K562 (cell line): ENCODE measurements around the gene GTPBP1. TPM values are rescaled to one million over a fixed set of nuclear protein-coding genes. Genes with fewer than 3 reads are reported as not detected.

Source experiments
- KAT8 ChIP-seq: fragments of 450-650 bp; IDR thresholded peaks from 2 replicates; pipeline ENCODE4 v1.6.1; 2016; ENCODE audit warnings: low read depth, mild to moderate bottlenecking
- MCM5 ChIP-seq: fragments of 450-650 bp; IDR thresholded peaks from 2 replicates; pipeline ENCODE4 v1.6.1; 2016; ENCODE audit warnings: low read depth
- PCBP1 ChIP-seq: fragments of 200-400 bp; formaldehyde crosslinking; IDR thresholded peaks from 2 replicates; pipeline ENCODE4 v1.6.1; 2018; ENCODE audit warnings: mild to moderate bottlenecking, low read depth, low read length; ENCODE audit not compliant: poor library complexity, severe bottlenecking
- SAP30 ChIP-seq: fragments of 200-600 bp; sonication (generic); IDR thresholded peaks from 2 replicates; pipeline ENCODE4 v1.6.1; 2012; ENCODE audit warnings: borderline replicate concordance, low read depth, mild to moderate bottlenecking, moderate library complexity, low read length, control low read depth, inconsistent platforms; ENCODE audit not compliant: insufficient read depth, poor library complexity, severe bottlenecking
- TCFL5 ChIP-seq: fragments of 250-450 bp; sonication (Bioruptor Pico); conservative IDR thresholded peaks from 2 replicates; pipeline ENCODE4 v1.6.1; 2021; ENCODE audit warnings: mild to moderate bottlenecking, moderate library complexity, matching md5 sums
- TOE1 ChIP-seq, 2 experiments: fragments of 450-650 bp in 1 of 2; sonication (generic) in 1 of 2; formaldehyde crosslinking in 1 of 2; IDR thresholded peaks; 2 replicates each; pipeline versions ENCODE4 v1.7.1 to v1.8.0; 2016 to 2022; ENCODE audit warnings: borderline replicate concordance in 2 of 2, mild to moderate bottlenecking in 2 of 2, antibody characterized with exemption in 1 of 2, inconsistent platforms in 1 of 2, low read depth in 1 of 2, missing genetic modification reagents in 1 of 2, moderate library complexity in 1 of 2
- ZSCAN29 ChIP-seq: fragments of 450-650 bp; IDR thresholded peaks from 2 replicates; pipeline ENCODE4 v1.6.1; 2017
- polyA plus RNA-seq, 8 experiments: library from polyadenylated mRNA; depleted of rRNA in 4 of 8; stranded (reverse) in 5 of 8; unstranded in 3 of 8; fragments of >200 nt; fragmentation: Nextera tagmentation in 2 of 8; fragmentation: Illumina TruSeq in 1 of 8; extraction: Ambion mirVana in 2 of 8; extraction: Trizol in 1 of 8; gene quantifications; 2 replicates each; pipeline versions ENCODE4 v1.2.1 to v1.2.3, GENCODE V29; 2011 to 2014; ENCODE audit warnings: inconsistent platforms in 1 of 8, missing spikeins in 1 of 8
- total RNA-seq, 7 experiments: library from RNA; depleted of rRNA in 6 of 7; stranded (reverse); fragments of >200 nt in 6 of 7; fragmentation: Illumina TruSeq in 2 of 7; extraction: Trizol in 2 of 7; gene quantifications; 2 replicates each; pipeline versions ENCODE4 v1.2.1 to v1.2.3, GENCODE V29; 2011 to 2021; ENCODE audit warnings: low replicate concordance in 1 of 7
- TF ChIP-seq, protein P1 (sequence below): sonication (generic); formaldehyde crosslinking; IDR thresholded peaks from 2 replicates; pipeline ENCODE4 v1.8.0; 2022; ENCODE audit warnings: mild to moderate bottlenecking, missing genetic modification reagents
- TF ChIP-seq, protein P2 (sequence below): fragments of 250-450 bp; sonication (Bioruptor Pico); IDR thresholded peaks from 2 replicates; pipeline ENCODE4 v1.4.0; 2020; ENCODE audit warnings: borderline replicate concordance
- TF ChIP-seq, protein P3 (sequence below): fragments of 450-650 bp; IDR thresholded peaks from 2 replicates; pipeline ENCODE4 v1.6.1; 2018; ENCODE audit warnings: mild to moderate bottlenecking, low read depth; ENCODE audit not compliant: partially characterized antibody
- TF ChIP-seq, protein P4 (sequence below), 2 experiments: IDR thresholded peaks; 2 replicates each; pipeline ENCODE4 v1.6.1; 2011; ENCODE audit warnings: borderline replicate concordance in 1 of 2, control low read depth in 1 of 2, low read depth in 1 of 2, low read length in 1 of 2, mild to moderate bottlenecking in 1 of 2, mixed read lengths in 1 of 2, moderate library complexity in 1 of 2; ENCODE audit not compliant: insufficient read depth in 1 of 2, insufficient read length in 1 of 2, poor library complexity in 1 of 2, severe bottlenecking in 1 of 2; ENCODE audit errors: extremely low read depth in 1 of 2
- TF ChIP-seq, protein P5 (sequence below): fragments of 200-800 bp; sonication (Bioruptor generic); IDR thresholded peaks from 2 replicates; pipeline ENCODE4 v1.6.1; 2016; ENCODE audit warnings: missing genetic modification characterization, missing compliant biosample characterization

The GTPBP1 gene
- total and polyA plus RNA-seq, 9 of the 15 experiments (the other 6 are each of a cell fraction or from before 2014, with no cell fraction given): 0.83 to 53.2 (median 23.3) TPM

DNA sequence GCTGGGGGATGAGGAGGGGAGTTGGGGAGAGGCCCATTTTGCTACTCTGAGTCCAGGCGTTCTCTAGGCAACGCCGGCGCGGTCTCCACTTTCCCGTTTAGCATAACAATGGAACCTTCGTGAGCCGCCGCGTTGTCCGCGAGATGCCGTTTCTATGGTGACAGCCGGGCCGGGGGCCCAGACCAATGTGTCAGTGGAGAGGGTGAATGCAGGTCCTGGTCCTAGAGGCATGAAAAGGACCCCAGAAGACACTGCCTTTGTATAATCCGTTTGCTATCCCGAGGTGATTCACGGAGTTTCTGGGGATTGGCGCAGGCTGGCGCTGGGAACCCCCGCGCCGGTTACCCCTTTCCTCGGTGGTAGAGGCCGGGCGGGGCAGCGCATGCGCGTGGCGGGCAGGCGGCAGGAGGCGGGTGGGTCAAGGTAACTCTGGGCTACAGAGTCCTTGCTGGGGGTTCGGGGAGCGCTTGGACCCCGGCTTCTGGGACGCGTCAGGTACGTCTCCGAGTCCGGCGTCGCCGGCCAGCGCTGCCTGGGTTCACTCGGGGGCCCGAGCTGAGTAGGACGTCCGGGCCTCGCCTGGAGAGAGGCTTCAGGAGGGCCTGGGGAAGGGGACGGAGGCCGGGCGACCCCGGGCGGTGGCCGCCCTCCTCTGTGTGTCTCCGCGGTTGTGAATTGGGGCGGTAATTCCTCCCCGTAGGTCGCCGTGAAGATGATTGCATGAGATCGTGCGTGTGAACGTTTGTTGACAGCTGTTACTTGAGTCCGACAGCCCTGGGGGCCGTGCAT, 49.3 kb upstream of the GTPBP1 start, which contains the start of the genes CBY1 and FAM227A (continued):
- TF ChIP-seq SAP30: no peak
- TF ChIP-seq KAT8: no peak
- no peak for TF ChIP-seq TCFL5 (CRISPR knock-in tag)
- TF ChIP-seq, protein P1, sequence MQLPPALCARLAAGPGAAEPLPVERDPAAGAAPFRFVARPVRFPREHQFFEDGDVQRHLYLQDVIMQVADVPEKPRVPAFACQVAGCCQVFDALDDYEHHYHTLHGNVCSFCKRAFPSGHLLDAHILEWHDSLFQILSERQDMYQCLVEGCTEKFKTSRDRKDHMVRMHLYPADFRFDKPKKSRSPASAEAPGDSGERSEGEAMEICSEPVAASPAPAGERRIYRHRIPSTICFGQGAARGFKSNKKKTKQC (CRISPR knock-in tag): no peak
- TF ChIP-seq, protein P2, sequence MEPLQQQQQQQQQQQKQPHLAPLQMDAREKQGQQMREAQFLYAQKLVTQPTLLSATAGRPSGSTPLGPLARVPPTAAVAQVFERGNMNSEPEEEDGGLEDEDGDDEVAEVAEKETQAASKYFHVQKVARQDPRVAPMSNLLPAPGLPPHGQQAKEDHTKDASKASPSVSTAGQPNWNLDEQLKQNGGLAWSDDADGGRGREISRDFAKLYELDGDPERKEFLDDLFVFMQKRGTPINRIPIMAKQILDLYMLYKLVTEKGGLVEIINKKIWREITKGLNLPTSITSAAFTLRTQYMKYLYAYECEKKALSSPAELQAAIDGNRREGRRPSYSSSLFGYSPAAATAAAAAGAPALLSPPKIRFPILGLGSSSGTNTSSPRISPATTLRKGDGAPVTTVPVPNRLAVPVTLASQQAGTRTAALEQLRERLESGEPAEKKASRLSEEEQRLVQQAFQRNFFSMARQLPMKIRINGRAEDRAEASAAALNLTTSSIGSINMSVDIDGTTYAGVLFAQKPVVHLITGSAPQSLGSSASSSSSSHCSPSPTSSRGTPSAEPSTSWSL (CRISPR knock-in tag): no peak
- TF ChIP-seq MCM5: no peak
- TF ChIP-seq, protein P3, sequence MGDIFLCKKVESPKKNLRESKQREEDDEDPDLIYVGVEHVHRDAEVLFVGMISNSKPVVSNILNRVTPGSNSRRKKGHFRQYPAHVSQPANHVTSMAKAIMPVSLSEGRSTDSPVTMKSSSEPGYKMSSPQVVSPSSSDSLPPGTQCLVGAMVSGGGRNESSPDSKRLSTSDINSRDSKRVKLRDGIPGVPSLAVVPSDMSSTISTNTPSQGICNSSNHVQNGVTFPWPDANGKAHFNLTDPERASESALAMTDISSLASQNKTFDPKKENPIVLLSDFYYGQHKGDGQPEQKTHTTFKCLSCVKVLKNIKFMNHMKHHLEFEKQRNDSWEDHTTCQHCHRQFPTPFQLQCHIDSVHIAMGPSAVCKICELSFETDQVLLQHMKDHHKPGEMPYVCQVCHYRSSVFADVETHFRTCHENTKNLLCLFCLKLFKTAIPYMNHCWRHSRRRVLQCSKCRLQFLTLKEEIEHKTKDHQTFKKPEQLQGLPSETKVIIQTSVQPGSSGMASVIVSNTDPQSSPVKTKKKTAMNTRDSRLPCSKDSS: no peak
- TF ChIP-seq, protein P4, sequence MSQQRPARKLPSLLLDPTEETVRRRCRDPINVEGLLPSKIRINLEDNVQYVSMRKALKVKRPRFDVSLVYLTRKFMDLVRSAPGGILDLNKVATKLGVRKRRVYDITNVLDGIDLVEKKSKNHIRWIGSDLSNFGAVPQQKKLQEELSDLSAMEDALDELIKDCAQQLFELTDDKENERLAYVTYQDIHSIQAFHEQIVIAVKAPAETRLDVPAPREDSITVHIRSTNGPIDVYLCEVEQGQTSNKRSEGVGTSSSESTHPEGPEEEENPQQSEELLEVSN (IDR thresholded peaks at IDR 0.05; ENCODE audit: borderline replicate concordance in 1 of 2, extremely low read depth in 1 of 2, insufficient read depth in 1 of 2, insufficient read length in 1 of 2, low read depth in 1 of 2, low read length in 1 of 2, poor library complexity in 1 of 2, severe bottlenecking in 1 of 2): peak in 1 of 2 experiments; percentile 13
- TF ChIP-seq ZSCAN29: no peak
- TF ChIP-seq PCBP1: peak; percentile 31
- TF ChIP-seq, protein P5, sequence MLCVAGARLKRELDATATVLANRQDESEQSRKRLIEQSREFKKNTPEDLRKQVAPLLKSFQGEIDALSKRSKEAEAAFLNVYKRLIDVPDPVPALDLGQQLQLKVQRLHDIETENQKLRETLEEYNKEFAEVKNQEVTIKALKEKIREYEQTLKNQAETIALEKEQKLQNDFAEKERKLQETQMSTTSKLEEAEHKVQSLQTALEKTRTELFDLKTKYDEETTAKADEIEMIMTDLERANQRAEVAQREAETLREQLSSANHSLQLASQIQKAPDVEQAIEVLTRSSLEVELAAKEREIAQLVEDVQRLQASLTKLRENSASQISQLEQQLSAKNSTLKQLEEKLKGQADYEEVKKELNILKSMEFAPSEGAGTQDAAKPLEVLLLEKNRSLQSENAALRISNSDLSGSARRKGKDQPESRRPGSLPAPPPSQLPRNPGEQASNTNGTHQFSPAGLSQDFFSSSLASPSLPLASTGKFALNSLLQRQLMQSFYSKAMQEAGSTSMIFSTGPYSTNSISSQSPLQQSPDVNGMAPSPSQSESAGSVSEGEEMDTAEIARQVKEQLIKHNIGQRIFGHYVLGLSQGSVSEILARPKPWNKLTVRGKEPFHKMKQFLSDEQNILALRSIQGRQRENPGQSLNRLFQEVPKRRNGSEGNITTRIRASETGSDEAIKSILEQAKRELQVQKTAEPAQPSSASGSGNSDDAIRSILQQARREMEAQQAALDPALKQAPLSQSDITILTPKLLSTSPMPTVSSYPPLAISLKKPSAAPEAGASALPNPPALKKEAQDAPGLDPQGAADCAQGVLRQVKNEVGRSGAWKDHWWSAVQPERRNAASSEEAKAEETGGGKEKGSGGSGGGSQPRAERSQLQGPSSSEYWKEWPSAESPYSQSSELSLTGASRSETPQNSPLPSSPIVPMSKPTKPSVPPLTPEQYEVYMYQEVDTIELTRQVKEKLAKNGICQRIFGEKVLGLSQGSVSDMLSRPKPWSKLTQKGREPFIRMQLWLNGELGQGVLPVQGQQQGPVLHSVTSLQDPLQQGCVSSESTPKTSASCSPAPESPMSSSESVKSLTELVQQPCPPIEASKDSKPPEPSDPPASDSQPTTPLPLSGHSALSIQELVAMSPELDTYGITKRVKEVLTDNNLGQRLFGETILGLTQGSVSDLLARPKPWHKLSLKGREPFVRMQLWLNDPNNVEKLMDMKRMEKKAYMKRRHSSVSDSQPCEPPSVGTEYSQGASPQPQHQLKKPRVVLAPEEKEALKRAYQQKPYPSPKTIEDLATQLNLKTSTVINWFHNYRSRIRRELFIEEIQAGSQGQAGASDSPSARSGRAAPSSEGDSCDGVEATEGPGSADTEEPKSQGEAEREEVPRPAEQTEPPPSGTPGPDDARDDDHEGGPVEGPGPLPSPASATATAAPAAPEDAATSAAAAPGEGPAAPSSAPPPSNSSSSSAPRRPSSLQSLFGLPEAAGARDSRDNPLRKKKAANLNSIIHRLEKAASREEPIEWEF (CRISPR knock-in tag): no peak
- peak; percentile 69; the same call in 1 of the 2 replicates for TF ChIP-seq TOE1 (IDR thresholded peaks at IDR 0.05; ENCODE audit: borderline replicate concordance)
- no peak for TF ChIP-seq TOE1 (CRISPR knock-in tag; IDR thresholded peaks at IDR 0.05; ENCODE audit: borderline replicate concordance, low read depth)
